HG02798 (cell line): ENCODE results near the gene KRTAP10-1.
"Not testable (repeated sequence)": the region's sequence is repeated elsewhere in the genome, so short reads cannot be mapped to it uniquely, and the experiment has no call there.

Source experiments
- ATAC-seq: cut with Tn5 transposase; IDR thresholded peaks from one replicate; pipeline ENCODE4 v1.9.1; 2021; ENCODE audit warnings: mild to moderate bottlenecking; ENCODE audit not compliant: unreplicated experiment, poor library complexity

Gene KRTAP10-1

GRCh38 chr21:44508711-44509445 is 31.1 kb downstream of the KRTAP10-1 start:
- no peak for ATAC-seq

GRCh38 chr21:44508426-44508710 is 31.6 kb downstream of the KRTAP10-1 start:
- no peak for ATAC-seq

DNA sequence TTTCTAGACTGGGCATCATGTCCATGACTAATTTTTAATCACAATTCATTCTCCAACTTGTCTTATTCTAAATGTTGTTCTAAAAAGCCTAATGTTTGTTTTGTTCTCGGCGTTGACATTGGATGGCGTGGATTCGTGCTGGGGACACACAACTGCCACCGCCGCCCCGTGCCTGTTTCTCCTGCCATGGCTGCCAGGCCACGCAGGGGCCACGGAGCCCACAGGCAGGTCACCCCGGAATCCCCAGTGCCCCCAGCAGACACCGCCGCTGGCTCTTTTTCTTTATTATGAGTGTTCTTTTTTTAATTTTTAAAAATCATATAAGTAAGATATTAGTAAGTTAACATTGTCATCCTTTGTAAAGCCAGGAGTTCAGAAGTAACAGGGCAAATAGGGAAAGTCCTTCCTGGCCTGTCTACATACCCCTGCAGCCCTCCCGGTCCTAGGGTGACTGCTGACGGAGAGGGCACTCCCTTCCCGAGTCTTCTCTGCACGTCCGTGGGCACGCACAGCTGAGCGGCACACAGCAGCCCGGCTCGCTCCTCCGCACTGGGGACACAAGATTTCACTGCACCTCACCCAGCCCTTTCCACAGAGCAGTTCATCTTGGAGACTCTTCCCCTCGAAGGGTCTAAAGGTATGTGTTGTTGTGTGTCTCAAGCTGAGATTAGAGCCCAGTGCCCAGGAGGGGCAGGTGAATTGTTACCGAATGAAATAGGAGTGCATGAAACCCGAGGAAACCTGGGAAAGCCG is 32.1 kb downstream of the KRTAP10-1 start:
- no peak for ATAC-seq

DNA sequence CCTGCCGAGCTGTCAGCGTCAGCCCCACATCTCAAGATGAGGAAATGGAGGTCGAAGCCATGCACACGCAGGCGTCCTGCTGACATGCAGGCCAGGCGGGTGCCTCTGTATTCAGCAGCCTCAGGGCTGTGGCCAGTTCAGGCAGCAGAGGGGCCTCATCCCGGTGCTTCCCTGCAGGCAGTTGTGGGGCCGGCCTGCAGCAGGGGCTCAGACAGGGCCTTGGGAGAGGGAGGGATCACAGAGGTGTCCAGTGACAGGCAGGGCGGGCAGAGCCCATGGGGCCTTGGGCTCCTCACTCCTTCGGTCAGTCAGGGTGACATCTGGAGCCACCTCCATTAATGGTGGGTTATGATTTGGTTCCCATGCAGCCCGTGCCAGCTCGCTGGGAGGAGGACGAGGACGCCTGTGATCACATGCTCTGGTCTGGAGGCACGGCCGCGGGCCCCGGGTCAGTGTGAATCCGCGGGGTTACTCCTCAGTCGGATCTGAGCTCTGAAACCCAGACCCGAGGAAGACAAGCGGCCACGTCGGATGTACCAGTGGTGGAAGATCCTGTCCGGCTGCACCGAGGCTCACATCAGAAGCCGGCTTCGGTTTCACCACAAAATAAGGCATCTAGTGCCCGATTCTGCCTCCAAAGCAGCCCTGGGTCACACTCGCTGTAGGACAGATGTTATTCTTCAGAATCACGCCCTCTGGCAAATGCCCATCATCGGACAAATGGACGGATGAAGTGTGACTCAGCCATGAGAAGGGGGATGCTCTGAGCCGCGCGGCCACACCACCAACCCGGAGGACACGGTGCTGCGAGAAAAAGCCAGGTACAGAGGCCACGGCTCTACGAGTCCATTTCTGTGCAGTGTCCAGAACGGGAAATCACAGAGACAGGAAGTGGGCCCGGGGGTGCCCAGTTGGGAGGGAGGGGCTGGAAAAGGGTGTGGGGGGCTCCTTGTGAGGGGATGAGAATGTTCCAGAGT is 33.4 kb downstream of the KRTAP10-1 start:
- ATAC-seq, result no peak

GRCh38 chr21:44505673-44506278 is 34.2 kb downstream of the KRTAP10-1 start:
- ATAC-seq, result no peak

GRCh38 chr21:44503901-44504399 is 36.0 kb downstream of the KRTAP10-1 start:
- no peak for ATAC-seq

DNA sequence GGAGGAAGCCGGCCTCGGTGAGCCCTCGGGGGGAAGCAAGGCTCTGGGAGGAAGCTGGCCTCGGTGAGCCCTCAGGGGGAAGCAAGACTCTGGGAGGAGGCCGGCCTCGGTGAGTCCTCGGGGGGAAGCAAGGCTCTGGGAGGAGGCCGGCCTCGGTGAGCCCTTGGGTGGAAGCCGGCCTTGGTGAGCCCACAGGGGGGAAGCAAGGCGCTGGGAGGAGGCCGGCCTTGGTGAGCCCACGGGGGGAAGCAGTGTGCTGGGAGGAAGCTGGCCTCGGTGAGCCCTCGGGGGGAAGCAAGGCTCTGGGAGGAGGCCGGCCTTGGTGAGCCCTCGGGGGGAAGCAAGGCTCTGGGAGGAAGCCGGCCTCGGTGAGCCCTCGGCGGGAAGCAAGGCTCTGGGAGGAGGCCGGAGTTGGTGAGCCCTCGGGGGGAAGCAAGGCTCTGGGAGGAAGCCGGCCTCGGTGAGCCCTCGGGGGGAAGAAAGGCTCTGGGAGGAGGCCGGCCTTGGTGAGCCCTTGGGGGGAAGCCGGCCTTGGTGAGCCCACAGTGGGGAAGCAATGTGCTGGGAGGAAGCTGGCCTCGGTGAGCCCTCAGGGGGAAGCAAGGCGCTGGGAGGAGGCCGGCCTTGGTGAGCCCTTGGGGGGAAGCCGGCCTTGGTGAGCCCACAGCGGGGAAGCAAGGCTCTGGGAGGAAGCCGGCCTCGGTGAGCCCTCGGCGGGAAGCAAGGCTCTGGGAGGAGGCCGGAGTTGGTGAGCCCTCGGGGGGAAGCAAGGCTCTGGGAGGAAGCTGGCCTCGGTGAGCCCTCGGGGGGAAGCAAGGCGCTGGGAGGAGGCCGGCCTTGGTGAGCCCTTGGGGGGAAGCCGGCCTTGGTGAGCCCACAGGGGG is 36.7 kb downstream of the KRTAP10-1 start:
- not testable (repeated sequence) for ATAC-seq

DNA sequence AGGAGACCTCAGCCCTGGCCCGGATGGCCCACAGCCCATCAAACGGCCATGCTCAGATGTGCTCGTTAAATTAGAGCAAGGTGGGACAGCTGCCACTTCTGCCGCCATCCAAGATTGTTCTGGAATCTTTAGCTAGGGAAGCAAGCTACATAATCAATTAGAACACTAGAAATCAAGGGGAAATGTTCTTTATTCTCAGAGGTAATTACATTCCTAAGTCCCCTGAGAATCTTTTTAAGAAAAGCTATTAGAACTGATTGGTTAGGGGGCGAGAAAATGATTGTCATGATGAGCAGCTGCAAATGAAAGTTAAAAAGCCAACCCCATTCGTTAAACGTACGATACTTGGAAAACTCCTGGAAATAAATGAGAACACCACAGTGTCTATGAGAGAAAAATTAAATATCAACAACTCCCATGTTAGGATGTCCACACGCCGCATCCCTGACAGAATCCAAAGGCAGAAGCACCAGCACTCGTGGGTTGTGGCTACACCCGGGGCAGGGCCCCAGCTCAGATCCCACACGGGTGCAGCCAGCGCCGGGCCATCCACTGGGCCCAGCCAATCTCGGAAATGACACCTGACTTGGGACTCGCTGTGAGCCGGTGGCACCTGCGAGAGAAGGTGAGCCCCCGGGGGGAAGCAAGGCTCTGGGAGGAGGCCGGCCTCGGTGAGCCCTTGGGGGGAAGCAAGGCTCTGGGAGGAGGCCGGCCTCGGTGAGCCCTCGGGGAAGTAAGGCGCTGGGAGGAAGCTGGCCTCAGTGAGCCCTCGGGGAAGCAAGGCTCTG is 37.6 kb downstream of the KRTAP10-1 start:
- no peak for ATAC-seq

DNA sequence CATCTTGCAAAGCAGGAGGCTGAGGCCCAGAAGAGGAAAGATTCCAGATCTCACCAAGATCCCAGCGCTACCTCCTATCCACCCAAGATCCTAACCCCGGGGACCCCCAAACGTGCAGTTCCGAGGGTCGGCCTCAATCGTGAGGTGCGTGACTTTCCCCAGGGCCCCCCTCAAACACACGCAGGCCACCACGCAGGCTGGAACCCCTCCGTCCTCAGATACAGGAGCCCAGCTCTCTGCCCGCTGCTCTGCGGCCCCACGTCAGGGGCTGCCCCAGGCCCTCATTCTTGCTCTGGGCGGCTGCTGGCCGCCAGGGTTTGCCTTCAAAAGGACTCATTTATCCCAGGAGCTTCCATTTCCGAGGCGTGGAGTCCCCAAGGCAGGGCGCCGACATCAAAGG is 39.9 kb downstream of the KRTAP10-1 start:
- no peak for ATAC-seq

DNA sequence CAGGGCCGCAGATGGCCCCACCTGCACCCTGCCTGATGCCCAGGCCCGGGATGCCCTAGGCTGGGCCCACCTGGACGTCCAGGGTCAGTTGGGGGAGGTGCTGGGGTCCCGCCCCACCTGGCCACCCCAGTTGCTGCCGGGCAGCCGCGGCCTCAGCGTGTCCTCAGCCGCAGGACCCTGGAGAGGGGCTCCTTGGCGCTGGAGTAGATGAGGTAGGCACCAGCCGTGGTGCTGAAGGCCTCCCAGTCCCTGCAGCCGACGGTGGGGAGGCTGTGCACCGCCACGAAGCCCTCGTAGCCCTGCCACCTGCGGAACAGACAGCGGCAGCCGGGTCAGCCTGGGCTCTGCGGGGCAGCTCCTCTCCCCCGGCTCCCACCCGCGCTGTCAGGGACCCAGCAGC is 40.4 kb downstream of the KRTAP10-1 start:
- no peak for ATAC-seq

DNA sequence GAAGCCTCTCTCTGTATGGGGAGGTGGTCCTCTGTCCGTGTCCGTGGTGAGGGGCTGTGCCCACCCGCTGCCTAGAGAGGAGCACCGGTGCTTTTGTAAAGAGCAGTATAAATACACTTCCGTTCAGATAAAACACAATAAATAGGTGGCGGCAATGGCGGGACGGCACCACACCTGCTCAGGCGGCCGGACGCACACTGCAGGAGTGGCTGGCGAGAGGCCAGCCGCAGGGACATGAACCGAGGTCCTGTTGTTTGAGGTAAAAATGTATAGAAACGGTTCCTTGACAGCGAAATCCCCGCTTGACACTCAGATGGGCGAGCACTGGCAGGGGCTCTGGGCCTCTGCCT is 40.8 kb downstream of the KRTAP10-1 start:
- no peak for ATAC-seq

DNA sequence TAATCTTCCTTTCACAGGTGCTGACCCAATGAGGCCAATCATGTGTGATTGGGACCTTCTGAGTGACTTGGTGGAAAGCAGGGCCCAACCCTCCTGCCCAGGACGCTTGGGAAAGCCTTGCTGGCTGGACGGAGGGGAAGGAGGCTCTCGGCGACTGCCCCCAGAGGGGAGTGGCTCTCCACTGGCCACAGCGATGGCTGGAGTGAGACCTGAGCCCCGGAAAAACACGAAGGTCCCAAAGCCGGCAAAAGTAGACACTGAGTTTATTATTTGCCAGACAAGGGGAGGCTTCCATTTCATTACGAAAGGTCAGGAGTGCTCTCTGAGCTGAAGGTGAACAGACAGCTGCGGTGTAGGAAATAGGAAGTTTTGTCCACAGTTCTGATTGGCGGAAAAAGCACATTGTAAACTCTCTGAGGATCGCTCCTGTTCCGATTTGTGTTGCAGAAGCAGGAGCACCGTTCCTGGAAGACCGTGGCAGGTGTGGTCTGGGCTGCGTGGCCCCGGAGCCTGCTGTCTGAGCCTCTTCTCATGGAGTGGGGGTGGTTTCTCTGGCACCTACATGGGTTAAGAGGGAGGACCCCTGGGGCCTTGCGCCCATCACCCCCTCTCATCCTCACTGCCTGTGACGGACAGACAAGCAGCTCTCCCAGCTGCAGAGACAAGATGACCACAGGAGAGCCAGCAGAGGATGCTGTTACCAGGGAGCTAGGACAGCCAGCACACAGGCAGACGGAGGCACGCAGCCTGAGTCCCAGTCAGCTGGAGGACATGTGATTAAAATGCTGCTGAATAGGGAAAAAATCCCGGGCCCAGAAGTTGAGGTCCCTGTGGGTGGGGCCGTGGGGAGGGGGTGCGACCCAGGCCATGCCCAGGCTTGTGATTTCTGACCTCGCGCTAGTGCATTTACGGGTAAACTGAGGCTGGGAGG is 41.5 kb downstream of the KRTAP10-1 start:
- ATAC-seq, result no peak

GRCh38 chr21:44497703-44498126 is 42.3 kb downstream of the KRTAP10-1 start:
- no peak for ATAC-seq

DNA sequence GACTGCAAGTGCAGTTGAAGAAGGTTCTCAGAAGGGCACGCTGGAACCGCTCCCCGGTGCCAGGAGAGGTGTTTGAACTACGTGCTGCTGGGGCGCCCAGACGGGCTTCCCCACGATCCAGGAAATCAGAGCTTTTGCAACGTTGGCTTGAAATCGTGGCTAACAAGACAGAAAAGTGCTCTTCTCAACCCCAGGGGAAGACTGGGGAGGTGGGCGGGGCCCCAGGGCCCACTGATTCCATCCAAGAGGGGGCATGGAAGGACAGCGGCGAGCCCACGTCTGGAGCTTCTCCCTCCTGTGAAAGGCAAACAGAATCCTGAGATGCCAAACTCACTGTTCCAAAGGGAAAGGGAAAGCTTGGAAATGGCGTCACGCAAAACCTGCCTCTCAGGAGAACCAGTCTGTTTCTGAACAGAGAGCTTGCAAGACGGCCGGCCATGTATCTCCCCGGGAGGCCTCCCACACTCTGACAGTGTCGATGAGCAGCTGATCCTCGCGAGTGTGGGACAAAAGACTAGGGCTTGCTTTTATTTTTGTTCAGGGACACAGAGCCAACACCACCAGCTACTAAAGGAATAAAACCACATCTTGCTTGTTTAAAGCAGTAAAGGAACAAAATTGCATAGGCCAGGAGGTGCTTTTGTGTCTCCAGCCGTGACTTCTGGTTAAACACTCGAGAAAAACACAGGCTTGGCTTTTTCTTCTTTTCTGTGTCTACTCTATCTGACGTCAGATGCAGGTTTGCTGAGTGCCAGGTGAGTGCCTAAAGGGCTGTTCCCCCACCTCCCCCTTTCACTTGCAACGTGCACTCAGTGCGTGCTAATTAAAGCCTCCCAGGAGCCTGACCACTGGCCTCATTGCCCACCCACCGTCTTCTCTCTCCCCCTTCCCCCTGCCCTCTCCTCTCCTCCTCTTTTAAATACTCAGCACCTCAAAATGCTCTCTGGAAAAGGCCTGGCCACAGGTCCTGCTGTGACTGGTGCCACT is 43.1 kb downstream of the KRTAP10-1 start:
- no peak for ATAC-seq

- ATAC-seq, result no peak
Observed at GRCh38 chr21:44495611-44496563, 44.1 kb downstream of the KRTAP10-1 start.
